Prostate gland (tissue), 2 donors: Measurements from ENCODE around the gene SLC12A6. TPM values are rescaled to one million over a fixed set of nuclear protein-coding genes. Genes with fewer than 3 reads are reported as not detected.
"Not testable (repeated sequence)": the region's sequence is repeated elsewhere in the genome, so short reads cannot be mapped to it uniquely, and the experiment has no call there.

ENCODE experiments used
- DNase-seq: peaks from one replicate; pipeline ENCODE4 v3.0.0-alpha.2; 2019; ENCODE audit warnings: low spot score
- H3K27ac ChIP-seq, 2 donors: fragments of 200-600 bp; sonication (generic); 2 replicates each; pipeline ENCODE4 v1.5.1; 2017 to 2019
- H3K27me3 ChIP-seq: fragments of 200-600 bp; sonication (generic); replicated peaks from 2 replicates; pipeline ENCODE4 v1.5.1; 2019; ENCODE audit not compliant: insufficient read depth
- H3K36me3 ChIP-seq, 2 donors: fragments of 200-600 bp; sonication (generic); 1 replicate in 1 of 2; 2 replicates in 1 of 2; pipeline versions ENCODE4 v1.5.1 to v1.8.1; 2017 to 2019
- H3K4me1 ChIP-seq: fragments of 200-600 bp; sonication (generic); replicated peaks from 2 replicates; pipeline ENCODE4 v1.5.1; 2019
- H3K4me3 ChIP-seq, 2 donors: fragments of 200-600 bp; sonication (generic); 2 replicates each; pipeline ENCODE4 v1.5.1; 2017 to 2019
- H3K9me3 ChIP-seq: fragments of 200-600 bp; sonication (generic); 2 replicates; pipeline ENCODE4 v1.5.1; 2017
- POLR2A ChIP-seq: fragments of 450-650 bp; IDR thresholded peaks from one replicate; pipeline ENCODE4 v1.6.1; 2016; ENCODE audit warnings: antibody characterized with exemption, mild to moderate bottlenecking
- POLR2AphosphoS5 ChIP-seq: sonication (generic); formaldehyde crosslinking; IDR thresholded peaks from one replicate; pipeline ENCODE4 v1.6.1; 2017; ENCODE audit warnings: antibody characterized with exemption
- WGBS: methylation state at CpG from one replicate; pipeline ENCODE4 v1.1.5; 2018; 5-methylcytosine and 5-hydroxymethylcytosine counted together
- intact Hi-C: fragments of 100-400 bp; cut with DNase I; formaldehyde crosslinking; loops from one replicate; pipeline ENCODE4 v1.14.2; 2022
- total RNA-seq, 2 donors: library from RNA; depleted of rRNA; stranded (reverse); fragments of >200 nt; gene quantifications; one replicate each; pipeline ENCODE4 v1.1.0, GENCODE V29; 2016
- TF ChIP-seq, protein P1 (sequence below), 4 experiments: fragments of 200-600 bp in 2 of 4; fragments of 450-650 bp in 2 of 4; sonication (generic) in 2 of 4; IDR thresholded peaks; 1 replicate in 3 of 4; 2 replicates in 1 of 4; pipeline ENCODE4 v1.5.1; 2016 to 2019; ENCODE audit warnings: antibody characterized with exemption in 4 of 4, mild to moderate bottlenecking in 2 of 4, moderate library complexity in 2 of 4

SLC12A6 gene
- total RNA-seq, 2 donors from 2014 or later: 10.2 to 36.8 TPM

DNA sequence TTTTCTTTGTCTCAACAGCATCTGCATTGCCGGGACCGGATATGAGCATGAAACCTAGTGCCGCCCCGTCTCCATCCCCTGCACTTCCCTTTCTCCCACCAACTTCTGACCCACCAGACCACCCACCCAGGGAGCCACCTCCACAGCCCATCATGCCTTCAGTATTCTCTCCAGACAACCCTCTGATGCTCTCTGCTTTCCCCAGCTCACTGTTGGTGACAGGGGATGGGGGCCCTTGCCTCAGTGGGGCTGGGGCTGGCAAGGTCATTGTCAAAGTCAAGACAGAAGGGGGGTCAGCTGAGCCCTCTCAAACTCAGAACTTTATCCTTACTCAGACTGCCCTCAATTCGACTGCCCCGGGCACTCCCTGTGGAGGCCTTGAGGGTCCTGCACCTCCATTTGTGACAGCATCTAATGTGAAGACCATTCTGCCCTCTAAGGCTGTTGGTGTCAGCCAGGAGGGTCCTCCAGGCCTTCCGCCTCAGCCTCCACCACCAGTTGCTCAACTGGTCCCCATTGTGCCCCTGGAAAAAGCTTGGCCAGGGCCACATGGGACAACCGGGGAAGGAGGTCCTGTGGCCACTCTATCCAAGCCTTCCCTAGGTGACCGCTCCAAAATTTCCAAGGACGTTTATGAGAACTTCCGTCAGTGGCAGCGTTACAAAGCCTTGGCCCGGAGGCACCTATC lies 10.5 kb upstream of the SLC12A6 start:
- H3K36me3 ChIP-seq: no peaks in the 10 kb centered on the region
- H3K4me3 ChIP-seq: no peak overlapping the region
- H3K27ac ChIP-seq: no peak overlapping the region
- WGBS: 86% methylated on average over 13 of the region's 13 CpGs
- no peaks in the 10 kb centered on the region for H3K4me1 ChIP-seq
- intact Hi-C loops: no loop called here
- TF ChIP-seq POLR2A: no peak
- no peak for TF ChIP-seq POLR2AphosphoS5
- TF ChIP-seq, protein P1, sequence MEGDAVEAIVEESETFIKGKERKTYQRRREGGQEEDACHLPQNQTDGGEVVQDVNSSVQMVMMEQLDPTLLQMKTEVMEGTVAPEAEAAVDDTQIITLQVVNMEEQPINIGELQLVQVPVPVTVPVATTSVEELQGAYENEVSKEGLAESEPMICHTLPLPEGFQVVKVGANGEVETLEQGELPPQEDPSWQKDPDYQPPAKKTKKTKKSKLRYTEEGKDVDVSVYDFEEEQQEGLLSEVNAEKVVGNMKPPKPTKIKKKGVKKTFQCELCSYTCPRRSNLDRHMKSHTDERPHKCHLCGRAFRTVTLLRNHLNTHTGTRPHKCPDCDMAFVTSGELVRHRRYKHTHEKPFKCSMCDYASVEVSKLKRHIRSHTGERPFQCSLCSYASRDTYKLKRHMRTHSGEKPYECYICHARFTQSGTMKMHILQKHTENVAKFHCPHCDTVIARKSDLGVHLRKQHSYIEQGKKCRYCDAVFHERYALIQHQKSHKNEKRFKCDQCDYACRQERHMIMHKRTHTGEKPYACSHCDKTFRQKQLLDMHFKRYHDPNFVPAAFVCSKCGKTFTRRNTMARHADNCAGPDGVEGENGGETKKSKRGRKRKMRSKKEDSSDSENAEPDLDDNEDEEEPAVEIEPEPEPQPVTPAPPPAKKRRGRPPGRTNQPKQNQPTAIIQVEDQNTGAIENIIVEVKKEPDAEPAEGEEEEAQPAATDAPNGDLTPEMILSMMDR (IDR thresholded peaks at IDR 0.05): no peak
- DNase-seq: no peak
- H3K27me3 ChIP-seq: no peaks in the 10 kb centered on the region
- H3K9me3 ChIP-seq: no peaks in the 10 kb centered on the region

DNA sequence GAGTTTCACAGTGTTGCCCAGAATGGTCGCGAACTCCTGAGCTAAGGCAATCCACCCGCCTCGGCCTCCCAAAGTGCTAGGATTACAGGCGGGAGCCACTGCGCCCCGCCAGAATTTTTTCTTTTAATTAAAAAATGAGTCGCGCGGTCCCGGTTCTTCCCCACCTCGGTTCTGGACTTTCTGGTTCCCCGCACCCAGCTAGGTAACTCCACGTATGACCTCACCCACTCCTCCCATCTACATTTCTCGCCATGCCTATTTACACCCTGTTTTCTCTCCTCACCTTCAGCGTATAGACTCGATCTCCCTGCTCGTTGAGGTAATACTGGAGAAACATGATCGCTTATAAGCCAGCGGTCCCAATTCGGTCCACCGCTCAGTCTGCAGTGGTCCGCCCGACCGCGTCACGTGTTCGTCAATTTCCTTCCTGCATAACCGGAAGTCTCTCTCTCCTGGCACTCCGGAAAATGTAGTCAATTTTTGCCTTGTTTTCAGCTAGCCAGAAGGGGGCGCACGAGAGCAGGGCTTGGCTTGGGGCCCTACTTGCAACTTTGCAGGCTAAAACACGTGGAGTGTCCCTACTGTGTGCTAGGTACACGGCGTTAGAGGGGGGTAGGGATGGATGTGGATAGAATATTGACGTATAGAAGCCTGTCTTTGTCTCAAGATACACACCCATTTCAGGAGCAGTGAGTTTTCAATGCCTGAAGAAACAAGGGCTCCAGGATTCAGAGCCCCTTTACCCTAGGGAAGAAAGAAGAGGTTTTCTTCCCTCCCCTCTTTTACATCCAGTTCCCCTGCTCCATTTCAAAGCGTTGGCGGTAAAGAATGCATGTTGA lies 5.4 kb upstream of the SLC12A6 start, which contains the start of the genes NOP10 and NUTM1:
TSS of gene NOP10 (minus strand) at position 400 of the 839 bp plus-strand sequence. CDS start at position 337, 63 bp downstream.
TSS of gene NUTM1 (plus strand) at position 579 of the 839 bp plus-strand sequence. CDS start 382 bp downstream, outside the sequence.
- TF ChIP-seq POLR2AphosphoS5 (peak; percentile 97), POLR2A (peak; percentile 68)
- TF ChIP-seq, protein P1 (IDR thresholded peaks at IDR 0.05): peak; percentile 93 to 98 (median 96)
- peak within 1 kb of the TSS; percentile 88 to 89 for H3K27ac ChIP-seq
- 2% methylated on average over 38 of the region's 38 CpGs for WGBS
- peak; percentile 87 for DNase-seq
- intact Hi-C loops: no loop called here
- peak within 1 kb of the TSS; percentile 58 to 64 for H3K4me3 ChIP-seq
- no peaks in the 10 kb centered on the region for H3K9me3 ChIP-seq
- H3K4me1 ChIP-seq: no peaks in the 10 kb centered on the region
- no peaks in the 10 kb centered on the region for H3K36me3 ChIP-seq
- no peaks in the 10 kb centered on the region for H3K27me3 ChIP-seq

DNA sequence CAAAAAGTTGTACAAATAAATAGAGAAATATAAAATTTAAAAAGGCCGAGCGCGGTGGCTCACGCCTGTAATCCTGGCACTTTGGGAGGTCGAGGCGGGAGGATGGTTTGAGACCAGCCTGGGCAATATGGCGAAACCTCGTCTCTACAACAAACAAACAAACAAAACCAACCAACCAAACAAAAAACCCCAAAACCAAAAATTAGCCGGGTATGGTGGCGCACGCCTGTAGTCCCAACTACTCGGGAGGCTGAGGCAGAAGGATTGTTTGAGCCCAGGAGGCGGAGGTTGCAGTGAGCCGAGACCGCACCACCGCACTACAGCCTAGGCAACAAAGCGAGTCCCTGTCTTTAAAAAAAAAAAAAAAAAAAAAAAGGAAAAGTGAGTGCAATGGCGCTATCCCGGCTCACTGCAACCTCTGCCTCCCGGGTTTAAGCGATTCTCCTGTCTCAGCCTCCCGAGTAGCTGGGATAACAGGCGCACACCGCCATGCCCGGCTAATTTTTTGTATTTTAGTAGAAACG lies 4.7 kb upstream of the SLC12A6 start:
- intact Hi-C loops: not testable (repeated sequence)

DNA sequence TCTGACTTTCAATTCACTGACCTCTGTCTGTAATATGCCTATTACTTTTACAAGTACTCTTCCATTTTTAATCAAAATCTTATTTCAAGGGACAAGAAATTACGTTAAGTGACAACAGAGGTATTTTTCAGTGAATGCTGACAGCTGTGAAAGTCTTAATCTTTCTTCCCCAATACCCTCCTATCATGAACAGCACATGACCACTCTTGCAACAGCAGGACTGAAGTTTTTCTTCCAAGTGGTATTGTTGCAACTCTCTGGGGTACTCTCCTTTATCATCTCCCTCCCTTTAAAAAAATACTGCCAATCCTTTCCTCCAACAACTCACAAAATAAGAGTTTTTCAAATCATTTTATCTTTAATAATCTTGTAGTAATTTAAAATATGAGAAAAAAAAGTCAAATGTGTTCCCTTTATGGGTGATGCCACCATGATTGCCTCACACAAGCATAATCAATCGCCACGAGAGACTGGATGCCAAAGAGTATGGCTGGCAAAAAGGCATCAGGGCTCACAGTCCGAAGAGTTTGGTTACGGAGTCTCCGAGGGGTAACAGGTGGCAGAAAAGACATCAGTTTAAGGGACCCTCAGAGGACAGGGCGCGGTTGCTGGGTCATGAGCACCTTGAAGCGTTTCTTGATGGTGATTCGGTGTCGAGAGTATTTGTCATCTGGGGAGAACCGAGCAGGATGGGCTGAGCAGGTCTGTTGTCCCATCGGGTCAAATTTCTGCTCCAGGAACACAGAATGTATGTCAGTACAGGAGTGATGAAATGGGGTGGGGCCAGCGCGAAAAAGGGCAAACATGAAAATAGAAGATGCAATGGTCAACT lies 4.0 kb upstream of the SLC12A6 start:
- WGBS: 93% methylated on average over 15 of the region's 15 CpGs
- Histone ChIP-seq H3K4me1 (peaks cover 5% of the 10 kb centered on the region), H3K27me3 (no peaks in the 10 kb centered on the region), H3K36me3 (no peaks in the 10 kb centered on the region), H3K9me3 (no peaks in the 10 kb centered on the region), H3K4me3 (peak overlapping the region in 1 of 2 donors; percentile 58), H3K27ac (no peak overlapping the region)
- DNase-seq: no peak
- intact Hi-C loops: no loop called here
- TF ChIP-seq, protein P1 (IDR thresholded peaks at IDR 0.05): no peak
- TF ChIP-seq POLR2AphosphoS5 (no peak), POLR2A (no peak)

More for the DNA sequence above, 4.7 kb upstream of the SLC12A6 start:
- peak overlapping the region; percentile 58 to 64 for H3K4me3 ChIP-seq
- not testable (repeated sequence) for H3K36me3 ChIP-seq, DNase-seq, H3K4me1 ChIP-seq, H3K9me3 ChIP-seq, H3K27me3 ChIP-seq
- WGBS: 39% methylated on average over 26 of the region's 26 CpGs
- H3K27ac ChIP-seq: peak overlapping the region; percentile 88 to 89
